Measurements from ENCODE around the gene FOSB. TPM values are rescaled to one million over a fixed set of nuclear protein-coding genes. Genes with fewer than 3 reads are reported as not detected.

FOSB gene
- total and polyA plus RNA-seq, 2 donors from 2014 or later, result 0.73 to 0.98 TPM

DNA sequence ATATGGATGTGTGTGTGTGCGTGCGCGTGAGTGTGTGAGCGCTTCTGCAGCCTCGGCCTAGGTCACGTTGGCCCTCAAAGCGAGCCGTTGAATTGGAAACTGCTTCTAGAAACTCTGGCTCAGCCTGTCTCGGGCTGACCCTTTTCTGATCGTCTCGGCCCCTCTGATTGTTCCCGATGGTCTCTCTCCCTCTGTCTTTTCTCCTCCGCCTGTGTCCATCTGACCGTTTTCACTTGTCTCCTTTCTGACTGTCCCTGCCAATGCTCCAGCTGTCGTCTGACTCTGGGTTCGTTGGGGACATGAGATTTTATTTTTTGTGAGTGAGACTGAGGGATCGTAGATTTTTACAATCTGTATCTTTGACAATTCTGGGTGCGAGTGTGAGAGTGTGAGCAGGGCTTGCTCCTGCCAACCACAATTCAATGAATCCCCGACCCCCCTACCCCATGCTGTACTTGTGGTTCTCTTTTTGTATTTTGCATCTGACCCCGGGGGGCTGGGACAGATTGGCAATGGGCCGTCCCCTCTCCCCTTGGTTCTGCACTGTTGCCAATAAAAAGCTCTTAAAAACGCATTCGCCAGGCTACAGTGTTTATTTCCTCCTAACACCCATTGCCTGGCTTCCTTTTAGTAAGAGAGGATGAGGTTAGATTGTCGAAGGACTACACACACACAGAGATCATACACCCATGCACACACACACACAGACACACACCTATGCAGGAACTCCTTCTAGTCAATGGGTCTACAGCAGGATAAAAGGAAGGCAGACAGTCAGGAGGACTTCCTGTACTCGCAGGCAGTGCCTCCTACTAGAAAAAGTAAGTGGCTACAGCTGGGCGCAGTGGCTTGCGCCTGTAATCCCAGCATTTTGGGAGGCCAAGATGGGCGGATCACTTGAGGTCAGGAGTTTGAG, 7.1 kb downstream of the FOSB start:
- H3K4me3 ChIP-seq (ENCODE audit: low read length in 3 of 3), result no peak overlapping the region
- peaks cover 22% of the 10 kb centered on the region for H3K27me3 ChIP-seq (ENCODE audit: control insufficient read depth, insufficient read depth, low read length)
- H3K36me3 ChIP-seq (ENCODE audit: control insufficient read depth in 2 of 3, insufficient read depth in 3 of 3, low read length in 3 of 3), result no peaks in the 10 kb centered on the region
- peaks cover 0 to 20% (median 5%) of the 10 kb centered on the region in 3 donors for H3K4me1 ChIP-seq (ENCODE audit: control insufficient read depth in 2 of 3, insufficient read depth in 2 of 3, low read depth in 1 of 3, low read length in 3 of 3)
- no peaks in the 10 kb centered on the region for H3K9me3 ChIP-seq (ENCODE audit: control insufficient read depth in 2 of 3, insufficient read depth in 1 of 3, low read length in 3 of 3)
- intact Hi-C loops (cut with DNase I), result no loop called here
- TF ChIP-seq, protein P1, sequence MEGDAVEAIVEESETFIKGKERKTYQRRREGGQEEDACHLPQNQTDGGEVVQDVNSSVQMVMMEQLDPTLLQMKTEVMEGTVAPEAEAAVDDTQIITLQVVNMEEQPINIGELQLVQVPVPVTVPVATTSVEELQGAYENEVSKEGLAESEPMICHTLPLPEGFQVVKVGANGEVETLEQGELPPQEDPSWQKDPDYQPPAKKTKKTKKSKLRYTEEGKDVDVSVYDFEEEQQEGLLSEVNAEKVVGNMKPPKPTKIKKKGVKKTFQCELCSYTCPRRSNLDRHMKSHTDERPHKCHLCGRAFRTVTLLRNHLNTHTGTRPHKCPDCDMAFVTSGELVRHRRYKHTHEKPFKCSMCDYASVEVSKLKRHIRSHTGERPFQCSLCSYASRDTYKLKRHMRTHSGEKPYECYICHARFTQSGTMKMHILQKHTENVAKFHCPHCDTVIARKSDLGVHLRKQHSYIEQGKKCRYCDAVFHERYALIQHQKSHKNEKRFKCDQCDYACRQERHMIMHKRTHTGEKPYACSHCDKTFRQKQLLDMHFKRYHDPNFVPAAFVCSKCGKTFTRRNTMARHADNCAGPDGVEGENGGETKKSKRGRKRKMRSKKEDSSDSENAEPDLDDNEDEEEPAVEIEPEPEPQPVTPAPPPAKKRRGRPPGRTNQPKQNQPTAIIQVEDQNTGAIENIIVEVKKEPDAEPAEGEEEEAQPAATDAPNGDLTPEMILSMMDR (IDR thresholded peaks at IDR 0.05; ENCODE audit: borderline replicate concordance, extremely low read depth, insufficient read depth), result no peak
- H3K27ac ChIP-seq (ENCODE audit: low read depth in 2 of 2, low read length in 2 of 2), result no peak overlapping the region
- FAIRE-seq (no peak), DNase-seq (peak in 1 of 5 donors; percentile 60)
- H3K9ac ChIP-seq (ENCODE audit: low read length in 3 of 3), result no peak overlapping the region

DNA sequence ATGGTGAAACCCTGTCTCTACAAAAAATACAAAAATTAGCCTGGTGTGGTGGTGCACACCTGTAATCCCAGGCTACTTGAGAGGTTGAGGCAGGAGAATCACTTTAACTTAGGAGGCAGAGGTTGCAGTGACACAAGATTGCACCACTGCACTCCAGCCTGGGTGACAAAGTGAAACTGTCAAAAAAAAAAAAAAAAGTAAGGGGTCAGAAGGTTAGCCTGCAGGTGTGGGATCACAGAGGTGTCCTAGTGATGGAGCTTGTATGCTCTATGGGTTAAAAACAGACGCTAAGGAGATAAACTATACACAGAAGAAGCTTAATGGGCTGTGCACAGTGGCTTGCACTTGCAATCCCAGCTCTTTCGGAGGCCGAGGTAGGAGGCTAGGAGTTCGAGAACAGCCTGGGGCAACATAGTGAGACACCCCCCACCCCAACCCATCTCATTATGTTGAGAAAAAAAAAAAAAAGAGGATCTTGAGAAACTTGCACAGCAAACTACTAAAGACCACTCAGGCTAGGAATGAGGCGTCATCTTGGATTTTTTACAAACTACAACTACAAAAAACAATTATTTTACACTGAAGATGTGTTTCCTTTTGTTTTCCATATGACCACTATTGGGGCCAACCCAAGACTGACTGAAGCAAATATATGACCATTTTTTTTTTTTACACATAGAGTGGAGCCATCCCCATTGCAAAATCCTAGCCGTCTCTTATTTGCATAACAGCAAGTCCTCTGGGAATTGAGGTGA, 7.9 kb downstream of the FOSB start:
- H3K4me1 ChIP-seq (ENCODE audit: control insufficient read depth in 2 of 3, insufficient read depth in 2 of 3, low read depth in 1 of 3, low read length in 3 of 3), result peaks cover 0 to 12% (median 5%) of the 10 kb centered on the region in 3 donors
- H3K9ac ChIP-seq (ENCODE audit: low read length in 3 of 3), result no peak overlapping the region
- TF ChIP-seq, protein P1 (IDR thresholded peaks at IDR 0.05; ENCODE audit: borderline replicate concordance, extremely low read depth, insufficient read depth), result no peak
- H3K27me3 ChIP-seq (ENCODE audit: control insufficient read depth, insufficient read depth, low read length), result peaks cover 22% of the 10 kb centered on the region
- intact Hi-C loops (cut with DNase I), result no loop called here
- no peak overlapping the region for H3K27ac ChIP-seq (ENCODE audit: low read depth in 2 of 2, low read length in 2 of 2)
- no peak overlapping the region for H3K4me3 ChIP-seq (ENCODE audit: low read length in 3 of 3)
- no peaks in the 10 kb centered on the region for H3K36me3 ChIP-seq (ENCODE audit: control insufficient read depth in 2 of 3, insufficient read depth in 3 of 3, low read length in 3 of 3)
- FAIRE-seq (no peak), DNase-seq (peak in 2 of 5 donors; percentile 46 to 54)
- no peaks in the 10 kb centered on the region for H3K9me3 ChIP-seq (ENCODE audit: control insufficient read depth in 2 of 3, insufficient read depth in 1 of 3, low read length in 3 of 3)

GRCh38 chr19:45476304-45476703, 8.5 kb downstream of the FOSB start:
- no peak overlapping the region for H3K4me3 ChIP-seq (ENCODE audit: low read length in 3 of 3)
- DNase-seq, result peak in 2 of 5 donors; percentile 19 to 43
- no peak overlapping the region for H3K9ac ChIP-seq (ENCODE audit: low read length in 3 of 3)
- peaks cover 22% of the 10 kb centered on the region for H3K27me3 ChIP-seq (ENCODE audit: control insufficient read depth, insufficient read depth, low read length)
- H3K9me3 ChIP-seq (ENCODE audit: control insufficient read depth in 2 of 3, insufficient read depth in 1 of 3, low read length in 3 of 3), result no peaks in the 10 kb centered on the region
- TF ChIP-seq, protein P1 (IDR thresholded peaks at IDR 0.05; ENCODE audit: borderline replicate concordance, extremely low read depth, insufficient read depth), result no peak
- H3K27ac ChIP-seq (ENCODE audit: low read depth in 2 of 2, low read length in 2 of 2), result no peak overlapping the region
- intact Hi-C loops (cut with DNase I), result no loop called here
- no peaks in the 10 kb centered on the region for H3K36me3 ChIP-seq (ENCODE audit: control insufficient read depth in 2 of 3, insufficient read depth in 3 of 3, low read length in 3 of 3)
- FAIRE-seq, result no peak
- peaks cover 0 to 12% (median 5%) of the 10 kb centered on the region in 3 donors for H3K4me1 ChIP-seq (ENCODE audit: control insufficient read depth in 2 of 3, insufficient read depth in 2 of 3, low read depth in 1 of 3, low read length in 3 of 3)

All from kidney (tissue), 14 donors.